K562 (cell line): ENCODE data around the gene TRNT1. TPM values are rescaled to one million over a fixed set of nuclear protein-coding genes. Genes with fewer than 3 reads are reported as not detected.

Source experiments
- CBX8 ChIP-seq: fragments of 200-600 bp; sonication (generic); IDR thresholded peaks from 2 replicates; pipeline ENCODE4 v1.6.1; 2012; ENCODE audit warnings: borderline replicate concordance, mixed run types, low read depth, mild to moderate bottlenecking, moderate library complexity, mixed read lengths, low read length, control low read depth, inconsistent platforms; ENCODE audit not compliant: poor library complexity, severe bottlenecking; ENCODE audit errors: extremely low read depth
- DEAF1 ChIP-seq: fragments of 450-650 bp; formaldehyde crosslinking; IDR thresholded peaks from 2 replicates; pipeline ENCODE4 v1.4.0; 2020; ENCODE audit warnings: mild to moderate bottlenecking, moderate library complexity
- ESRRB ChIP-seq: fragments of 250-450 bp; sonication (Bioruptor Pico); IDR thresholded peaks from 2 replicates; pipeline ENCODE4 v1.5.0; 2020; ENCODE audit warnings: mild to moderate bottlenecking, moderate library complexity, borderline replicate concordance
- HMGN3 ChIP-seq: IDR thresholded peaks from 2 replicates; pipeline ENCODE4 v1.6.1; 2011; ENCODE audit warnings: borderline replicate concordance, low read depth, mild to moderate bottlenecking, mixed read lengths, low read length; ENCODE audit not compliant: insufficient read length; ENCODE audit errors: extremely low read depth
- ILF3 ChIP-seq: fragments of 450-650 bp; IDR thresholded peaks from 2 replicates; pipeline ENCODE4 v1.6.1; 2018; ENCODE audit warnings: antibody characterized with exemption, mild to moderate bottlenecking, moderate library complexity, borderline replicate concordance
- ILK ChIP-seq: fragments of 450-650 bp; IDR thresholded peaks from 2 replicates; pipeline ENCODE4 v1.6.1; 2016; ENCODE audit warnings: missing genetic modification characterization, low read depth, mild to moderate bottlenecking, missing compliant biosample characterization, moderate library complexity, borderline replicate concordance
- RAD21 ChIP-seq, 2 experiments: fragments of 250-450 bp in 1 of 2; fragments of 450-650 bp in 1 of 2; sonication (Bioruptor Pico) in 1 of 2; formaldehyde crosslinking in 1 of 2; IDR thresholded peaks in 1 of 2; conservative IDR thresholded peaks in 1 of 2; 2 replicates each; pipeline versions ENCODE4 v1.4.0 to v1.8.0; 2020 to 2022; ENCODE audit warnings: mild to moderate bottlenecking in 2 of 2, moderate library complexity in 1 of 2
- SRSF9 ChIP-seq: fragments of 200-400 bp; formaldehyde crosslinking; IDR thresholded peaks from 2 replicates; pipeline ENCODE4 v1.6.1; 2017; ENCODE audit warnings: low read depth, low read length, borderline replicate concordance
- ZNF253 ChIP-seq: fragments of 250-450 bp; sonication (Bioruptor Pico); conservative IDR thresholded peaks from 2 replicates; pipeline ENCODE4 v1.6.1; 2021; ENCODE audit warnings: mild to moderate bottlenecking
- polyA plus RNA-seq, 8 experiments: library from polyadenylated mRNA; depleted of rRNA in 4 of 8; stranded (reverse) in 5 of 8; unstranded in 3 of 8; fragments of >200 nt; fragmentation: Nextera tagmentation in 2 of 8; fragmentation: Illumina TruSeq in 1 of 8; extraction: Ambion mirVana in 2 of 8; extraction: Trizol in 1 of 8; gene quantifications; 2 replicates each; pipeline versions ENCODE4 v1.2.1 to v1.2.3, GENCODE V29; 2011 to 2014; ENCODE audit warnings: inconsistent platforms in 1 of 8, missing spikeins in 1 of 8
- total RNA-seq, 7 experiments: library from RNA; depleted of rRNA in 6 of 7; stranded (reverse); fragments of >200 nt in 6 of 7; fragmentation: Illumina TruSeq in 2 of 7; extraction: Trizol in 2 of 7; gene quantifications; 2 replicates each; pipeline versions ENCODE4 v1.2.1 to v1.2.3, GENCODE V29; 2011 to 2021; ENCODE audit warnings: low replicate concordance in 1 of 7
- TF ChIP-seq, protein P1 (sequence below), 2 experiments: fragments of 450-650 bp in 1 of 2; sonication (generic) in 1 of 2; formaldehyde crosslinking in 1 of 2; IDR thresholded peaks; 2 replicates each; pipeline versions ENCODE4 v1.7.1 to v1.9.0; 2016 to 2022; ENCODE audit warnings: inconsistent platforms in 1 of 2, mild to moderate bottlenecking in 1 of 2, missing genetic modification reagents in 1 of 2
- TF ChIP-seq, protein P2 (sequence below): conservative IDR thresholded peaks from 2 replicates; pipeline ENCODE4 v1.6.1; 2011; ENCODE audit warnings: low read depth, mild to moderate bottlenecking, low read length; ENCODE audit not compliant: control insufficient read depth
- TF ChIP-seq, protein P3 (sequence below), 2 experiments: fragments of 450-650 bp in 1 of 2; sonication (generic) in 1 of 2; formaldehyde crosslinking; conservative IDR thresholded peaks; 2 replicates each; pipeline versions ENCODE4 v1.4.0 to v1.8.1; 2020 to 2022; ENCODE audit warnings: mild to moderate bottlenecking in 1 of 2, missing genetic modification reagents in 1 of 2

Gene TRNT1
- total and polyA plus RNA-seq, 9 of the 15 experiments (the other 6 are each of a cell fraction or from before 2014, with no cell fraction given) = 38.1 to 58.2 (median 47.4) TPM

- TF ChIP-seq CBX8 (no peak), ESRRB (CRISPR knock-in tag) (no peak), HMGN3 (no peak), ILF3 (no peak), RAD21 (CRISPR knock-in tag; conservative IDR thresholded peaks at IDR 0.05 in 1 of 2, IDR thresholded peaks at IDR 0.05 in 1 of 2) (no peak), ILK (tag) (no peak), DEAF1 (CRISPR knock-in tag) (no peak), ZNF253 (CRISPR knock-in tag) (no peak), SRSF9 (no peak)
- TF ChIP-seq, protein P1, sequence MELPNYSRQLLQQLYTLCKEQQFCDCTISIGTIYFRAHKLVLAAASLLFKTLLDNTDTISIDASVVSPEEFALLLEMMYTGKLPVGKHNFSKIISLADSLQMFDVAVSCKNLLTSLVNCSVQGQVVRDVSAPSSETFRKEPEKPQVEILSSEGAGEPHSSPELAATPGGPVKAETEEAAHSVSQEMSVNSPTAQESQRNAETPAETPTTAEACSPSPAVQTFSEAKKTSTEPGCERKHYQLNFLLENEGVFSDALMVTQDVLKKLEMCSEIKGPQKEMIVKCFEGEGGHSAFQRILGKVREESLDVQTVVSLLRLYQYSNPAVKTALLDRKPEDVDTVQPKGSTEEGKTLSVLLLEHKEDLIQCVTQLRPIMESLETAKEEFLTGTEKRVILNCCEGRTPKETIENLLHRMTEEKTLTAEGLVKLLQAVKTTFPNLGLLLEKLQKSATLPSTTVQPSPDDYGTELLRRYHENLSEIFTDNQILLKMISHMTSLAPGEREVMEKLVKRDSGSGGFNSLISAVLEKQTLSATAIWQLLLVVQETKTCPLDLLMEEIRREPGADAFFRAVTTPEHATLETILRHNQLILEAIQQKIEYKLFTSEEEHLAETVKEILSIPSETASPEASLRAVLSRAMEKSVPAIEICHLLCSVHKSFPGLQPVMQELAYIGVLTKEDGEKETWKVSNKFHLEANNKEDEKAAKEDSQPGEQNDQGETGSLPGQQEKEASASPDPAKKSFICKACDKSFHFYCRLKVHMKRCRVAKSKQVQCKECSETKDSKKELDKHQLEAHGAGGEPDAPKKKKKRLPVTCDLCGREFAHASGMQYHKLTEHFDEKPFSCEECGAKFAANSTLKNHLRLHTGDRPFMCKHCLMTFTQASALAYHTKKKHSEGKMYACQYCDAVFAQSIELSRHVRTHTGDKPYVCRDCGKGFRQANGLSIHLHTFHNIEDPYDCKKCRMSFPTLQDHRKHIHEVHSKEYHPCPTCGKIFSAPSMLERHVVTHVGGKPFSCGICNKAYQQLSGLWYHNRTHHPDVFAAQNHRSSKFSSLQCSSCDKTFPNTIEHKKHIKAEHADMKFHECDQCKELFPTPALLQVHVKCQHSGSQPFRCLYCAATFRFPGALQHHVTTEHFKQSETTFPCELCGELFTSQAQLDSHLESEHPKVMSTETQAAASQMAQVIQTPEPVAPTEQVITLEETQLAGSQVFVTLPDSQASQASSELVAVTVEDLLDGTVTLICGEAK (IDR thresholded peaks at IDR 0.05) = no peak
- TF ChIP-seq, protein P1 (CRISPR knock-in tag; IDR thresholded peaks at IDR 0.05) = no peak
- TF ChIP-seq, protein P2, sequence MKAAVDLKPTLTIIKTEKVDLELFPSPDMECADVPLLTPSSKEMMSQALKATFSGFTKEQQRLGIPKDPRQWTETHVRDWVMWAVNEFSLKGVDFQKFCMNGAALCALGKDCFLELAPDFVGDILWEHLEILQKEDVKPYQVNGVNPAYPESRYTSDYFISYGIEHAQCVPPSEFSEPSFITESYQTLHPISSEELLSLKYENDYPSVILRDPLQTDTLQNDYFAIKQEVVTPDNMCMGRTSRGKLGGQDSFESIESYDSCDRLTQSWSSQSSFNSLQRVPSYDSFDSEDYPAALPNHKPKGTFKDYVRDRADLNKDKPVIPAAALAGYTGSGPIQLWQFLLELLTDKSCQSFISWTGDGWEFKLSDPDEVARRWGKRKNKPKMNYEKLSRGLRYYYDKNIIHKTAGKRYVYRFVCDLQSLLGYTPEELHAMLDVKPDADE = no peak
- TF ChIP-seq, protein P3, sequence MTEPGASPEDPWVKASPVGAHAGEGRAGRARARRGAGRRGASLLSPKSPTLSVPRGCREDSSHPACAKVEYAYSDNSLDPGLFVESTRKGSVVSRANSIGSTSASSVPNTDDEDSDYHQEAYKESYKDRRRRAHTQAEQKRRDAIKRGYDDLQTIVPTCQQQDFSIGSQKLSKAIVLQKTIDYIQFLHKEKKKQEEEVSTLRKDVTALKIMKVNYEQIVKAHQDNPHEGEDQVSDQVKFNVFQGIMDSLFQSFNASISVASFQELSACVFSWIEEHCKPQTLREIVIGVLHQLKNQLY (CRISPR knock-in tag; conservative IDR thresholded peaks at IDR 0.05) = no peak
Observed at GRCh38 chr3:3189102-3189727, 62.5 kb downstream of the TRNT1 start (continued).
